GM12864 (cell line): Measurements from ENCODE around the gene DCAF7.

Experiments used
- DNase-seq: peaks from one replicate; pipeline ENCODE4 v3.0.0-alpha.2; 2011; ENCODE audit warnings: low read depth
- H3K4me3 ChIP-seq: 2 replicates; pipeline ENCODE4 v1.5.1; 2011; ENCODE audit warnings: mild to moderate bottlenecking, low read depth, low read length, control low read depth
- CTCF ChIP-seq: IDR thresholded peaks from 2 replicates; pipeline ENCODE4 v1.5.1; 2011; ENCODE audit warnings: low read depth, mild to moderate bottlenecking, moderate library complexity, low read length, control low read depth, inconsistent platforms; ENCODE audit errors: missing control alignments

Gene DCAF7

GRCh38 chr17:63639125-63639524 is 88.8 kb downstream of the DCAF7 start:
- no peak for DNase-seq
- TF ChIP-seq CTCF, result no peak
- no peak overlapping the region for H3K4me3 ChIP-seq

- TF ChIP-seq CTCF, result no peak
- DNase-seq, result no peak
- H3K4me3 ChIP-seq, result no peak overlapping the region
These were observed 89.8 kb downstream of the DCAF7 start for GRCh38 chr17:63640038-63640437.

GRCh38 chr17:63641692-63642448 is 91.6 kb downstream of the DCAF7 start:
- no peak for DNase-seq
- no peak overlapping the region for H3K4me3 ChIP-seq
- TF ChIP-seq CTCF, result no peak
